Gastrocnemius medialis (tissue), 4 donors: Measurements from ENCODE around the gene SERPINH1. TPM values are rescaled to one million over a fixed set of nuclear protein-coding genes. Genes with fewer than 3 reads are reported as not detected.
A peak's percentile ranks its signal among the peaks of the same experiment; 100 is the strongest.

Source experiments
- ATAC-seq, 2 donors: fragments of 150-250 bp; one replicate each; pipeline ENCODE4 v1.9.1; 2016
- DNase-seq, 2 donors: peaks; one replicate each; pipeline ENCODE4 v3.0.0-alpha.2; 2019
- H3K27ac ChIP-seq, 4 donors: fragments of 200-600 bp; sonication (generic); 1 replicate in 1 of 4; 2 replicates in 3 of 4; pipeline ENCODE4 v1.5.1; 2016 to 2018; ENCODE audit warnings: mild to moderate bottlenecking in 2 of 4, moderate library complexity in 1 of 4
- H3K27me3 ChIP-seq, 3 donors: fragments of 200-600 bp; sonication (generic) in 2 of 3; 1 replicate in 1 of 3; 2 replicates in 2 of 3; pipeline versions ENCODE4 v1.5.1 to v1.6.0; 2016 to 2019; ENCODE audit warnings: mild to moderate bottlenecking in 1 of 3, moderate library complexity in 1 of 3
- H3K36me3 ChIP-seq, 2 donors: fragments of 200-600 bp; sonication (generic) in 1 of 2; one replicate each; pipeline ENCODE4 v1.5.1; 2017 to 2018
- H3K4me1 ChIP-seq, 2 donors: fragments of 200-600 bp; sonication (generic) in 1 of 2; one replicate each; pipeline ENCODE4 v1.5.1; 2016 to 2017; ENCODE audit warnings: mild to moderate bottlenecking in 2 of 2
- H3K4me3 ChIP-seq, 4 donors: fragments of 200-600 bp; sonication (generic) in 3 of 4; 1 replicate in 1 of 4; 2 replicates in 3 of 4; pipeline ENCODE4 v1.5.1; 2016 to 2019; ENCODE audit warnings: mild to moderate bottlenecking in 2 of 4
- H3K9me3 ChIP-seq, 3 donors: fragments of 200-600 bp; sonication (generic) in 2 of 3; 1 replicate in 1 of 3; 2 replicates in 2 of 3; pipeline ENCODE4 v1.5.1; 2016 to 2019
- POLR2A ChIP-seq, 2 donors: fragments of 450-650 bp; IDR thresholded peaks; one replicate each; pipeline ENCODE4 v1.6.1; 2017; ENCODE audit warnings: antibody characterized with exemption in 2 of 2, mild to moderate bottlenecking in 2 of 2, moderate library complexity in 2 of 2
- in situ Hi-C, 4 donors: fragments of 200-750 bp; cut with MboI; loops; one replicate each; pipeline versions ENCODE4 v1.15.0 to v1.8.0; 2017; ENCODE audit warnings: low sequenced_read_pairs in 4 of 4
- intact Hi-C: fragments of 100-400 bp; cut with DNase I; formaldehyde crosslinking; loops from one replicate; pipeline ENCODE4 v1.15.1; 2023; ENCODE audit warnings: low total_unique reads
- total RNA-seq, 4 donors: library from RNA; depleted of rRNA; stranded (reverse); fragments of >200 nt; gene quantifications; one replicate each; pipeline versions ENCODE4 v1.1.0 to v1.2.3, GENCODE V29; 2016
- TF ChIP-seq, protein P1 (sequence below), 5 experiments: fragments of 450-650 bp in 3 of 5; fragments of 200-600 bp in 2 of 5; sonication (generic) in 2 of 5; IDR thresholded peaks in 4 of 5; conservative IDR thresholded peaks in 1 of 5; 1 replicate in 4 of 5; 2 replicates in 1 of 5; pipeline ENCODE4 v1.5.1; 2016 to 2019; ENCODE audit warnings: antibody characterized with exemption in 5 of 5, mild to moderate bottlenecking in 3 of 5, moderate library complexity in 3 of 5

SERPINH1 gene
- total RNA-seq, 4 donors from 2014 or later = 18.5 to 42.4 (median 34.8) TPM

- intact Hi-C loops = no loop called here
- ATAC-seq = no peak
- no peak for TF ChIP-seq POLR2A (IDR thresholded peaks at IDR 0.05)
- TF ChIP-seq, protein P1, sequence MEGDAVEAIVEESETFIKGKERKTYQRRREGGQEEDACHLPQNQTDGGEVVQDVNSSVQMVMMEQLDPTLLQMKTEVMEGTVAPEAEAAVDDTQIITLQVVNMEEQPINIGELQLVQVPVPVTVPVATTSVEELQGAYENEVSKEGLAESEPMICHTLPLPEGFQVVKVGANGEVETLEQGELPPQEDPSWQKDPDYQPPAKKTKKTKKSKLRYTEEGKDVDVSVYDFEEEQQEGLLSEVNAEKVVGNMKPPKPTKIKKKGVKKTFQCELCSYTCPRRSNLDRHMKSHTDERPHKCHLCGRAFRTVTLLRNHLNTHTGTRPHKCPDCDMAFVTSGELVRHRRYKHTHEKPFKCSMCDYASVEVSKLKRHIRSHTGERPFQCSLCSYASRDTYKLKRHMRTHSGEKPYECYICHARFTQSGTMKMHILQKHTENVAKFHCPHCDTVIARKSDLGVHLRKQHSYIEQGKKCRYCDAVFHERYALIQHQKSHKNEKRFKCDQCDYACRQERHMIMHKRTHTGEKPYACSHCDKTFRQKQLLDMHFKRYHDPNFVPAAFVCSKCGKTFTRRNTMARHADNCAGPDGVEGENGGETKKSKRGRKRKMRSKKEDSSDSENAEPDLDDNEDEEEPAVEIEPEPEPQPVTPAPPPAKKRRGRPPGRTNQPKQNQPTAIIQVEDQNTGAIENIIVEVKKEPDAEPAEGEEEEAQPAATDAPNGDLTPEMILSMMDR (IDR thresholded peaks at IDR 0.05 in 4 of 5, conservative IDR thresholded peaks at IDR 0.05 in 1 of 5) = peak in 1 of 5 experiments; percentile 24
Measured at GRCh38 chr11:75574698-75575602, 12.9 kb downstream of the SERPINH1 start.

DNA sequence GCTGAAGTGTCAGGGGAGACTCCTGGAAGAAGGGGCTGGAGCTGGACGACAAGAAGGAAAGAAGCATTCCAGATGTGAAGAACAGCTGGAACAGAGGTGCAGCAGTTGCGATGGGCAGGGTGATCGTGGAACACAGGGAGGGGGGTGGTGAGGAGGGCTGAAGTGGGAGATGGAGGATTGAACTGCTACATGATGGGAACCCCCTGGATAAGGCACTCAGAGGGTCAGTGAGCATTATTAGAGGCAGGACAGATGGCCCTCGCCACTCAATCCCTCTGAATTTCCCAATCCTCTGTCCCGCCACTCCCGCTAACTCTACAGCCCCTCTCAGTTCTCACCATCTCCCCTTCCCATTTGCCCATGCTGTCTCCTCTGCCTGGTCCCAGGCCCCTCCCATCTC is 14.0 kb downstream of the SERPINH1 start:
- Histone ChIP-seq H3K4me3 (no peak overlapping the region), H3K4me1 (peaks cover 12 to 13% of the 10 kb centered on the region in 2 donors), H3K27ac (no peak overlapping the region), H3K9me3 (no peaks in the 10 kb centered on the region), H3K27me3 (no peaks in the 10 kb centered on the region), H3K36me3 (peaks cover 0 to 17% of the 10 kb centered on the region in 2 donors)
- no peak for TF ChIP-seq POLR2A (IDR thresholded peaks at IDR 0.05)
- TF ChIP-seq, protein P1 (IDR thresholded peaks at IDR 0.05 in 4 of 5, conservative IDR thresholded peaks at IDR 0.05 in 1 of 5) = no peak
- intact Hi-C loops = no loop called here
- DNase-seq (no peak), ATAC-seq (no peak)
- in situ Hi-C loops = no loop called here

More at GRCh38 chr11:75574698-75575602, 12.9 kb downstream of the SERPINH1 start:
- peaks cover 0 to 28% of the 10 kb centered on the region in 2 donors for H3K36me3 ChIP-seq
- H3K27me3 ChIP-seq = no peaks in the 10 kb centered on the region
- H3K9me3 ChIP-seq = no peaks in the 10 kb centered on the region
- DNase-seq = no peak
- H3K4me1 ChIP-seq = peaks cover 12 to 13% of the 10 kb centered on the region in 2 donors
- no peak overlapping the region for H3K27ac ChIP-seq
- in situ Hi-C loops = no loop called here
- H3K4me3 ChIP-seq = no peak overlapping the region

DNA sequence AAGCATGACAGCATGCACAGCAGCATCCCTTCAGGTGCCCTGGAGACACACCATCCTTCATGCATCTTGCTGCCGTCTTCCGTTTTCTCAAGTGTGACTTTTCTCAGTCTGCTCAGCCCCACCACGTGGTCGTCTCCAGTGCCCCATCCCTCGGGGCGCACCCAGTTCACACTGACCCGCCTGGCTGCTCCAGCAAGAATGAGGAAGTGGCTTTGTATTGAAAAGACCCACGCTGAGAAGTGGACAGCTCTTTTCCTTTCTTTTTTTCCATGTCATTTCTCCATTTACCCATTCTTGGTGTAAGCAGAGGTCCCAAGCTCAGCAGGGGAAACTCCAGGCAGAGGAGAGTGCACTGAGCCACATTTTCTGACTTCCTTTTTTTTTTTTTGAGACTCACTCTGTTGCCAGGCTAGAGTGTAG is 14.5 kb downstream of the SERPINH1 start:
- H3K27me3 ChIP-seq = no peaks in the 10 kb centered on the region
- peaks cover 0 to 12% of the 10 kb centered on the region in 2 donors for H3K36me3 ChIP-seq
- intact Hi-C loops = no loop called here
- DNase-seq (no peak), ATAC-seq (no peak)
- no peaks in the 10 kb centered on the region for H3K9me3 ChIP-seq
- H3K27ac ChIP-seq = no peak overlapping the region
- TF ChIP-seq, protein P1 (IDR thresholded peaks at IDR 0.05 in 4 of 5, conservative IDR thresholded peaks at IDR 0.05 in 1 of 5) = no peak
- TF ChIP-seq POLR2A (IDR thresholded peaks at IDR 0.05) = no peak
- H3K4me3 ChIP-seq = no peak overlapping the region
- in situ Hi-C loops = no loop called here
- H3K4me1 ChIP-seq = peaks cover 12 to 13% of the 10 kb centered on the region in 2 donors

- DNase-seq = no peak
- TF ChIP-seq, protein P1 (IDR thresholded peaks at IDR 0.05 in 4 of 5, conservative IDR thresholded peaks at IDR 0.05 in 1 of 5) = peak in 4 of 5 experiments; percentile 39 to 76 (median 52)
- TF ChIP-seq POLR2A (IDR thresholded peaks at IDR 0.05) = no peak
- Histone ChIP-seq H3K36me3 (peaks cover 0 to 5% of the 10 kb centered on the region in 2 donors), H3K27ac (no peak overlapping the region), H3K4me1 (peaks cover 10 to 12% of the 10 kb centered on the region in 2 donors), H3K4me3 (no peak overlapping the region), H3K27me3 (no peaks in the 10 kb centered on the region), H3K9me3 (no peaks in the 10 kb centered on the region)
- in situ Hi-C loops (no loop called here), intact Hi-C loops (loop anchor here (1.0 kb wide), 1 partner anchor 30 kb away; no protein-coding TSS in a partner anchor)
- ATAC-seq = no peak
Measured at GRCh38 chr11:75577207-75577606, 15.2 kb downstream of the SERPINH1 start.
